Fibroblast of the aortic adventitia (primary cell): ENCODE results near the gene ABCA1. TPM values are rescaled to one million over a fixed set of nuclear protein-coding genes. Genes with fewer than 3 reads are reported as not detected.
A peak's percentile ranks its signal among the peaks of the same experiment; 100 is the strongest.

ENCODE experiments used
- DNase-seq: peaks from one replicate; pipeline ENCODE4 v3.0.0-alpha.2; 2010; ENCODE audit warnings: low read depth
- H3K4me3 ChIP-seq: 2 replicates; pipeline ENCODE4 v1.5.1; 2011; ENCODE audit warnings: low read depth, mild to moderate bottlenecking, control low read depth, low read length, moderate library complexity
- CTCF ChIP-seq: IDR thresholded peaks from 2 replicates; pipeline ENCODE4 v1.5.1; 2011; ENCODE audit warnings: mild to moderate bottlenecking, low read length, control low read depth, inconsistent platforms; ENCODE audit not compliant: insufficient read depth
- total RNA-seq: library from RNA; depleted of rRNA; stranded (reverse); fragments of >200 nt; gene quantifications from 2 replicates; pipeline ENCODE4 v1.2.3, GENCODE V29; 2012; ENCODE audit warnings: low replicate concordance

Gene ABCA1
- total RNA-seq, 1 donor: 40.1 TPM

- DNase-seq: peak; percentile 88
- no peak overlapping the region for H3K4me3 ChIP-seq
These were observed 55.1 kb downstream of the ABCA1 start for GRCh38 chr9:104872656-104873488.

GRCh38 chr9:104871961-104872527 is 55.9 kb downstream of the ABCA1 start:
- no peak overlapping the region for H3K4me3 ChIP-seq
- TF ChIP-seq CTCF: no peak
- DNase-seq: no peak

More at GRCh38 chr9:104872656-104873488, 55.1 kb downstream of the ABCA1 start:
- TF ChIP-seq CTCF: no peak

GRCh38 chr9:104869811-104870210 is 58.1 kb downstream of the ABCA1 start:
- TF ChIP-seq CTCF: no peak
- DNase-seq: no peak

GRCh38 chr9:104868687-104869404 is 59.1 kb downstream of the ABCA1 start:
- H3K4me3 ChIP-seq: no peak overlapping the region

More at GRCh38 chr9:104869811-104870210, 58.1 kb downstream of the ABCA1 start:
- H3K4me3 ChIP-seq: no peak overlapping the region

GRCh38 chr9:104868303-104868686 is 59.7 kb downstream of the ABCA1 start:
- TF ChIP-seq CTCF: no peak
- H3K4me3 ChIP-seq: no peak overlapping the region
- DNase-seq: no peak

More at GRCh38 chr9:104868687-104869404, 59.1 kb downstream of the ABCA1 start:
- peak; percentile 89 for DNase-seq
- TF ChIP-seq CTCF: no peak

GRCh38 chr9:104866191-104866590 is 61.8 kb downstream of the ABCA1 start:
- DNase-seq: peak; percentile 51
- H3K4me3 ChIP-seq: no peak overlapping the region
- no peak for TF ChIP-seq CTCF
